ENCODE measurements around the gene GRIK4. TPM values are rescaled to one million over a fixed set of nuclear protein-coding genes. Genes with fewer than 3 reads are reported as not detected.

Gene GRIK4
- total RNA-seq, 1 experiment from 2014 or later = not detected

DNA sequence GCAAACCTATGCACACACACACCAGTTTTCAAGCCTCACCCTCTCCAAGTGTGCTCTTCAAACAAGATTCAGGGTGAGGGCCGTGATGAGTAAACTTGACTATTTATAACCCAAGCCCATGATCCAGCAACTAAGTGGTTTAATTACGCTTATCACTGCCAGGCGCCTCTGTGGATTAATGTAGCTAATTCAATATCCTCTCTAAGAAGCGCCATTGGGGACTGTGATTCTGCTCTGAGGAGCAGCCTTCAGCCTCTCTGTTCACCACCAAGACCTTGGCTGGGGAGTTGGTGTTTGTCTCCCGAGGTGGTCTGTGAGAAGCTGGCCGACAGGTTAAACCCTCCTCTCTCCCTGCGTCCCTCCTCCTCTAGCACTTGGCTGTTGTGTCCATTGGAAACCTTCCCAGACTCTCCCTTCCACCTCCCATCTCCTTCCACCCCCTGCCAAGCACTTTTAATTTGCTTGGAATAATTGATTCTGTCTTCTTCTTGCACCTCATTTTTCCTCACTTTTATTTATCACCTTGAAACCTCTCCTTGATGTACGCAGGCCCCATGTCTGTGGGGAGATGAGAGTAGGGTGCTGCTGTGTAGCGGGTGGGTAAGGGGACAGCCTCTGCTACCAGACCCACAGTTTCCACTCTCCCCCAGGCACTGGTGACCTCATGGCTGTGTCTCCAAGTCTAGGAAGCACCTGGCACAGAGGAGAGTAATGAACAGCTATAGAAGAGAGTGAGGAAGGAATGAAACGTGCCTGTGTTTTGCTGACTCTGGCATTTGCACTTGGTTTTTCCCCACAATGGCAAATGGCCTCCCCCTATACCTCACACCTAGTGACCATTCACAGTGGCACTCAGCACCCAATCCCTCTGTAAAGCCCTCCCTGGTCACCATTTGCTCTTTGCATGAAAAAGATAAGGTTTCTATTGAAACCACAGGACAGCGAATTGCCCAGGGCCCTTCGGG, 236.6 kb downstream of the GRIK4 start:
- TF ChIP-seq, protein P1, sequence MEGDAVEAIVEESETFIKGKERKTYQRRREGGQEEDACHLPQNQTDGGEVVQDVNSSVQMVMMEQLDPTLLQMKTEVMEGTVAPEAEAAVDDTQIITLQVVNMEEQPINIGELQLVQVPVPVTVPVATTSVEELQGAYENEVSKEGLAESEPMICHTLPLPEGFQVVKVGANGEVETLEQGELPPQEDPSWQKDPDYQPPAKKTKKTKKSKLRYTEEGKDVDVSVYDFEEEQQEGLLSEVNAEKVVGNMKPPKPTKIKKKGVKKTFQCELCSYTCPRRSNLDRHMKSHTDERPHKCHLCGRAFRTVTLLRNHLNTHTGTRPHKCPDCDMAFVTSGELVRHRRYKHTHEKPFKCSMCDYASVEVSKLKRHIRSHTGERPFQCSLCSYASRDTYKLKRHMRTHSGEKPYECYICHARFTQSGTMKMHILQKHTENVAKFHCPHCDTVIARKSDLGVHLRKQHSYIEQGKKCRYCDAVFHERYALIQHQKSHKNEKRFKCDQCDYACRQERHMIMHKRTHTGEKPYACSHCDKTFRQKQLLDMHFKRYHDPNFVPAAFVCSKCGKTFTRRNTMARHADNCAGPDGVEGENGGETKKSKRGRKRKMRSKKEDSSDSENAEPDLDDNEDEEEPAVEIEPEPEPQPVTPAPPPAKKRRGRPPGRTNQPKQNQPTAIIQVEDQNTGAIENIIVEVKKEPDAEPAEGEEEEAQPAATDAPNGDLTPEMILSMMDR (IDR thresholded peaks at IDR 0.05; ENCODE audit: unreplicated experiment) = no peak
- H3K27me3 Mint-ChIP-seq (ENCODE audit: insufficient read depth, unreplicated experiment) = peaks cover 32% of the 10 kb centered on the region

DNA sequence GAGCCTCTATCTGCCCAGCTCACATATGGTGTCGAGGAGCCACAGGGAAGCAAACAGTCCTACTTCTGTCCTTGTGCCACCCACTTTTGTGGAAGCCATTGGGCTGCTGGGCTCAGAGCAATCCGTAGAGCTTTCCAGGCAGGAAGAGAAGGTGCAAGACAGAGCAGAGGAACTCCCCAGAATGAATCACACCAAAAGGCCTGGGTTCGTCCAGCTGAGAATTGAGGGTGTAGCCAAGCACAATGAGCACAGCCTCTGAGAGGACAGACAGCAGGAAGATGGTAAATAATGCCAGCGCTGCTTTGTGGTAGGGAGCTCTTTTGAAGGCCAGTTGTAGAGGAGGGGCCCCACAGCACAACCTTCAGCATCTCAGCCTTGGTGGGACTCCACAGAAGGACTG, 237.8 kb downstream of the GRIK4 start:
- Mint-ChIP-seq H3K9me3 (ENCODE audit: unreplicated experiment) (no peaks in the 10 kb centered on the region), H3K4me1 (ENCODE audit: insufficient read depth, unreplicated experiment) (peaks cover 7% of the 10 kb centered on the region), H3K27ac (ENCODE audit: low read depth, unreplicated experiment) (no peak overlapping the region), H3K36me3 (ENCODE audit: insufficient read depth, unreplicated experiment) (no peaks in the 10 kb centered on the region), H3K4me3 (ENCODE audit: unreplicated experiment) (no peak overlapping the region), H3K27me3 (ENCODE audit: insufficient read depth, unreplicated experiment) (peaks cover 27% of the 10 kb centered on the region)
- no TSS peak for BruUV-seq (replicated peaks)
- peak; percentile 44 for DNase-seq (ENCODE audit: unreplicated experiment)
- ChIA-PET CTCF (interaction anchor here (0.6 to 1.6 kb wide), 2 partner anchors 53 to 1478 kb away, joined by 3 to 9 read pairs; no protein-coding TSS in a partner anchor), POLR2A (interaction anchor here (0.5 to 0.6 kb wide), 2 partner anchors 49 to 479 kb away, joined by 3 to 4 read pairs; no protein-coding TSS in a partner anchor)
- intact Hi-C loops (cut with micrococcal nuclease) = no loop called here
- TF ChIP-seq, protein P1 (IDR thresholded peaks at IDR 0.05; ENCODE audit: unreplicated experiment) = no peak

More for the DNA sequence above, 236.6 kb downstream of the GRIK4 start:
- ChIA-PET CTCF (interaction anchor here (0.6 to 2.3 kb wide), 7 partner anchors 8 to 1480 kb away, joined by 3 to 9 read pairs (median 3); no protein-coding TSS in a partner anchor), POLR2A (interaction anchor here (0.6 to 1.8 kb wide), 6 partner anchors 20 to 413 kb away, joined by 3 to 7 read pairs (median 4); no protein-coding TSS in a partner anchor)
- H3K4me1 Mint-ChIP-seq (ENCODE audit: insufficient read depth, unreplicated experiment) = peaks cover 7% of the 10 kb centered on the region
- no peaks in the 10 kb centered on the region for H3K36me3 Mint-ChIP-seq (ENCODE audit: insufficient read depth, unreplicated experiment)
- no peak overlapping the region for H3K27ac Mint-ChIP-seq (ENCODE audit: low read depth, unreplicated experiment)
- H3K4me3 Mint-ChIP-seq (ENCODE audit: unreplicated experiment) = no peak overlapping the region
- intact Hi-C loops (cut with micrococcal nuclease) = no loop called here
- H3K9me3 Mint-ChIP-seq (ENCODE audit: unreplicated experiment) = no peaks in the 10 kb centered on the region
- DNase-seq (ENCODE audit: unreplicated experiment) = peak; percentile 21
- no TSS peak for BruUV-seq (replicated peaks)

DNA sequence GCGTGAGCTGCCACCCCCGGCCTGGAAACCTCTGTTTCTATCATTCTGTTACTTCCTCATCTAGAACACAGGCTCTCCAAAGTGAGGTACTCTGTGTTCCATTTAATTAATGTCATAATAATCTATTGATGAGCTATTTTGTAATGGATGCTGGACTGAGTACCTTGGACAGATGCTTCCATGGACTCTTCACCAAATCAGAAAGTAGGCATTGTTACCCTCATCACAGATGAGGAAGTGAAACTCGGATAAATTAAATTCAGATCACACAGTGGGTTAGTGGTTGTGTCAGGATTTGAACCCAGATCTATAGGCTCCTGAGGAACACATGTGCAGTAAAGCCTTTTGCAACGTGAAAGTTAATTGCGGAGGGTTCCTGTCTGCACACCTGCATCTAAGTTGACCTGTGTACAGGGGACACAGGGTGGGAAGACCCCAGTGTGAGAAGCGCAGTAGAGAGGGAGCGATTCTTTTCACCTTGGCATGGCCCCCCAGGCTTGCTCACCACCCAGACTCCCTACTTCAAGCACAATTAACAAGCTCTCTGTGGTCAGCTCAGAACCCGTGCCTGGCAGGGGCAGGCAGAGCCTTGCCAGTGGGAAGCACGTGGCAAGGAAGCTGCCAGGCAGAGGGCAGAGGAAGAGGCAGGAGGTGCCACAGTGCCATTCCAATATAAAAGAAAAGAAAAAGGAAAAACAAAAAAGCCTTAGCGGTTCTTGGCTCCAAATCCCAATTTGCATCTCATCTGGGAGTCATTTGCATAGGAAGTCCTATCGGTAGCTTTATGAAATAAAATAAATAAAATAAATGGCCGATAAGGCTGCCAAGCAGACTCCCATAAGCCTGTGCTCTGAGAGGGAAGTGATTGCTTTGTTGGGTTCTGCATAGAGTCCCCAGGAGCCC, 239.3 kb downstream of the GRIK4 start:
- TF ChIP-seq, protein P1 (IDR thresholded peaks at IDR 0.05; ENCODE audit: unreplicated experiment) = no peak

More for the DNA sequence above, 239.3 kb downstream of the GRIK4 start:
- Mint-ChIP-seq H3K4me1 (ENCODE audit: insufficient read depth, unreplicated experiment) (peaks cover 7% of the 10 kb centered on the region), H3K36me3 (ENCODE audit: insufficient read depth, unreplicated experiment) (no peaks in the 10 kb centered on the region), H3K27me3 (ENCODE audit: insufficient read depth, unreplicated experiment) (peaks cover 12% of the 10 kb centered on the region), H3K9me3 (ENCODE audit: unreplicated experiment) (no peaks in the 10 kb centered on the region), H3K27ac (ENCODE audit: low read depth, unreplicated experiment) (no peak overlapping the region), H3K4me3 (ENCODE audit: unreplicated experiment) (no peak overlapping the region)
- ChIA-PET CTCF (interaction anchor here (0.5 to 0.6 kb wide), 3 partner anchors 89 to 1068 kb away, joined by 3 to 4 read pairs (median 3); no protein-coding TSS in a partner anchor), POLR2A (no interaction called here)
- DNase-seq (ENCODE audit: unreplicated experiment) = no peak
- no TSS peak for BruUV-seq (replicated peaks)
- intact Hi-C loops (cut with micrococcal nuclease) = no loop called here

Data from MCF 10A (cell line).